HG02938 (cell line): Measurements from ENCODE around the gene MCM3.

ENCODE experiments used
- ATAC-seq: cut with Tn5 transposase; IDR thresholded peaks from one replicate; pipeline ENCODE4 v1.9.1; 2021; ENCODE audit warnings: mild to moderate bottlenecking, moderate library complexity; ENCODE audit not compliant: unreplicated experiment

Gene MCM3

GRCh38 chr6:52284460-52285176 is at the start of gene MCM3:
Gene MCM3, minus strand, starts transcription at chr6:52284742. Its CDS starts 68 bp downstream, at chr6:52284674.
- peak; percentile 96 for ATAC-seq

- peak; percentile 57 for ATAC-seq
Measured at GRCh38 chr6:52333840-52334200, 49.3 kb upstream of the MCM3 start.

GRCh38 chr6:52331793-52332457 is 47.4 kb upstream of the MCM3 start:
- no peak for ATAC-seq

- no peak for ATAC-seq
Measured at GRCh38 chr6:52330470-52330869, 45.9 kb upstream of the MCM3 start.

- ATAC-seq = no peak
Measured at GRCh38 chr6:52328729-52329128, 44.2 kb upstream of the MCM3 start.

- ATAC-seq = no peak
Measured at GRCh38 chr6:52328303-52328662, 43.7 kb upstream of the MCM3 start.

- ATAC-seq = no peak
Measured at GRCh38 chr6:52326540-52327364, 42.2 kb upstream of the MCM3 start.

GRCh38 chr6:52325695-52326471 is 41.3 kb upstream of the MCM3 start:
- no peak for ATAC-seq

GRCh38 chr6:52324189-52324588 is 39.6 kb upstream of the MCM3 start:
- ATAC-seq = no peak

GRCh38 chr6:52317841-52318581 is 33.5 kb upstream of the MCM3 start:
- peak; percentile 100 for ATAC-seq

GRCh38 chr6:52317211-52317610 is 32.7 kb upstream of the MCM3 start:
- ATAC-seq = no peak

- ATAC-seq = no peak
Measured at GRCh38 chr6:52314752-52315151, 30.2 kb upstream of the MCM3 start.

- ATAC-seq = no peak
Measured at GRCh38 chr6:52312461-52312860, 27.9 kb upstream of the MCM3 start.

GRCh38 chr6:52310932-52311331 is 26.4 kb upstream of the MCM3 start:
- no peak for ATAC-seq

- no peak for ATAC-seq
Measured at GRCh38 chr6:52307900-52308372, 23.4 kb upstream of the MCM3 start.

GRCh38 chr6:52306972-52307870 is 22.7 kb upstream of the MCM3 start:
- no peak for ATAC-seq

- peak; percentile 68 for ATAC-seq
Measured at GRCh38 chr6:52305948-52306767, 21.6 kb upstream of the MCM3 start.

- peak; percentile 10 for ATAC-seq
Measured at GRCh38 chr6:52305411-52305810, 20.9 kb upstream of the MCM3 start.
